C4-2B (cell line): Measurements from ENCODE around the gene PPP3CA.

Experiments
- CTCF ChIP-seq: fragments of 450-650 bp; conservative IDR thresholded peaks from 2 replicates; pipeline ENCODE4 v1.5.1; 2017; ENCODE audit warnings: mild to moderate bottlenecking
- ZFX ChIP-seq: fragments of 450-650 bp; IDR thresholded peaks from 2 replicates; pipeline ENCODE4 v1.6.1; 2017

GRCh38 chr4:101155368-101155767, 192.0 kb downstream of the PPP3CA start:
- TF ChIP-seq CTCF = no peak
- no peak for TF ChIP-seq ZFX
